Measurements from ENCODE around the gene STXBP6.

Gene STXBP6

GRCh38 chr14:24880689-24881088, 169.3 kb downstream of the STXBP6 start:
- no peak for TF ChIP-seq CTCF (IDR thresholded peaks at IDR 0.05; ENCODE audit: insufficient read depth, low read length, missing control alignments)
- H3K4me3 ChIP-seq (ENCODE audit: low read depth, low read length) = no peak overlapping the region
- ChIA-PET POLR2A (no interaction called here), CTCF (no interaction called here)
- no peak for DNase-seq (ENCODE audit: low read depth, low spot score)

- no peak for TF ChIP-seq CTCF (IDR thresholded peaks at IDR 0.05; ENCODE audit: insufficient read depth, low read length, missing control alignments)
- DNase-seq (ENCODE audit: low read depth, low spot score) = no peak
- H3K4me3 ChIP-seq (ENCODE audit: low read depth, low read length) = no peak overlapping the region
- ChIA-PET POLR2A (no interaction called here), CTCF (no interaction called here)
These were observed 170.1 kb downstream of the STXBP6 start for GRCh38 chr14:24879661-24880386.

GRCh38 chr14:24876996-24877395, 173.0 kb downstream of the STXBP6 start:
- no peak for DNase-seq (ENCODE audit: low read depth, low spot score)
- no peak overlapping the region for H3K4me3 ChIP-seq (ENCODE audit: low read depth, low read length)
- TF ChIP-seq CTCF (IDR thresholded peaks at IDR 0.05; ENCODE audit: insufficient read depth, low read length, missing control alignments) = no peak
- CTCF ChIA-PET = no interaction called here
- POLR2A ChIA-PET = no interaction called here

GRCh38 chr14:24875991-24876878, 173.7 kb downstream of the STXBP6 start:
- no peak for DNase-seq (ENCODE audit: low read depth, low spot score)
- ChIA-PET POLR2A (no interaction called here), CTCF (no interaction called here)
- no peak overlapping the region for H3K4me3 ChIP-seq (ENCODE audit: low read depth, low read length)
- TF ChIP-seq CTCF (IDR thresholded peaks at IDR 0.05; ENCODE audit: insufficient read depth, low read length, missing control alignments) = no peak

- CTCF ChIA-PET = no interaction called here
- H3K4me3 ChIP-seq (ENCODE audit: low read depth, low read length) = no peak overlapping the region
- POLR2A ChIA-PET = no interaction called here
- no peak for TF ChIP-seq CTCF (IDR thresholded peaks at IDR 0.05; ENCODE audit: insufficient read depth, low read length, missing control alignments)
- DNase-seq (ENCODE audit: low read depth, low spot score) = no peak
These were observed 174.6 kb downstream of the STXBP6 start for GRCh38 chr14:24875203-24875838.
